ENCODE results near the gene PRDX5.

PRDX5 gene

DNA sequence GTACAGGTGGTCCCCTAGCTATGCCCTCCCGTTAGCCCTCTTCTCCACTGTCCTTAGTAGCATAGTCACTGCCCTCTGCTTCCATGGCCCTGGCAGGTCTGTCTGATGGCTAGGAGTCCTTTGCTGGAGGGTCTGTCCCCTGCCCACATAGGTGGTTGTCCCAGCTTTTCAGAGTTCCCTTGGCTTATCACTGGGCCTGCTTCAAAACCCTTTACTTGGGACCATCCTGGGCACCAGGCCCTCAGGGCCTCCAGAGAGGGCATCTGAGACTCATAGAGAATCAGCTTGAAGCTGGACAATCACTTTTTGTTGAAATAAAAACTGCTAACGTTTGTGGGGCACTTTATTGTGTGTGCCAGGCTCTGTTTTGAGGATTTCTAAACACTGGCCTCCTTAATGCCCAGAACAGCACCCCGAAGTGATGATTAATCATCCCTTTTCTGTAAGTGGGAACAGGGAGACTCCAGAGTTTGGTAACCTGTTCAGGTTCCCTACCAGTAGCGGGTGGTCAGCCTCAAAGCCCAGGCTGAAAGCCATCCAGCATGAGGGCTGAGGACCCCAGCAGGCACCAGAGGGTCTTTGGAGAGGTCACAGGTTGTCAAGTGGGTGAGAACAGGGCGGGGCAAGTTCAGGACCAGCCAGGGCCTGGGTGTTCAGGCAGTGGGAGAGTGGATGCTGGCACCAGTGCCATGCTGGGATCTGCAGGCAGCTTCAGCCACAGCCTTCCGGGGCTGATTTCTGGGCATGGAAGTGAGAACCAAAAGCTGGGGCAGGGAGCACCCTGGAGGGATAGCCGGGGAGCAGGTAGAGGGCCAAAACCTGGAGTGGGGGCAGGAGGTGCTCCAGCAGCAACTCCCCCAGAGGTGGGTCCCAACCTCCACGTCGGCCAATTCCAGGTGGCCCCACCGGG is 27.3 kb upstream of the PRDX5 start:
- peak; percentile 52 to 57 (median 52) for DNase-seq

DNA sequence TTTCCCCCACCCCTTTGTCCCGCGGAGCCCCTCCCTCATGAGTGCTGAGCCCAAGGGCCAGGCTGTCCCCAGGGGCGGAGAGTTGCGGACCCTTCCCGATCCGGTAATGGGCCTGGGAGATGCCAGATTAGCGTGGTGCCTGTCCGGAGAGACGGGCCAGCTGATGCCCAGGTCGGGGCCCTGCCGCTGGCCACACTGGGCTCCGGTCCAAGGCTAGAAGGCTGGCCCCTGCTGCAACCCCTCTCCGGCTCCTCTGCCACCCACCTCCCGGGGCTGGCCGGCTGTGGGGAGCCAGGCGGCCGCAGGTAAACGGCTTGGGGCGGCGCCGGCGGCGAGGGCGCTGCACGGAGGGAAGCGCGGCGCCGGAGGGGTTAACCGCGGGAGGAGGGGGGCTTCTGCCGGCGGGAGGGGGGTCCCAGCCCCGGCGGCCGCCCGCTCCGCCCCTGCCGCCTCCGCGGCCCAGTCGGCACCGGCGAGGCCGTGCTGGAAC is 26.6 kb upstream of the PRDX5 start, which contains the start of gene KCNK4:
KCNK4 (plus strand) TSS at position 41 of the 490 bp plus-strand sequence. CDS start 1,717 bp downstream, outside the sequence.
- no peak for DNase-seq

DNA sequence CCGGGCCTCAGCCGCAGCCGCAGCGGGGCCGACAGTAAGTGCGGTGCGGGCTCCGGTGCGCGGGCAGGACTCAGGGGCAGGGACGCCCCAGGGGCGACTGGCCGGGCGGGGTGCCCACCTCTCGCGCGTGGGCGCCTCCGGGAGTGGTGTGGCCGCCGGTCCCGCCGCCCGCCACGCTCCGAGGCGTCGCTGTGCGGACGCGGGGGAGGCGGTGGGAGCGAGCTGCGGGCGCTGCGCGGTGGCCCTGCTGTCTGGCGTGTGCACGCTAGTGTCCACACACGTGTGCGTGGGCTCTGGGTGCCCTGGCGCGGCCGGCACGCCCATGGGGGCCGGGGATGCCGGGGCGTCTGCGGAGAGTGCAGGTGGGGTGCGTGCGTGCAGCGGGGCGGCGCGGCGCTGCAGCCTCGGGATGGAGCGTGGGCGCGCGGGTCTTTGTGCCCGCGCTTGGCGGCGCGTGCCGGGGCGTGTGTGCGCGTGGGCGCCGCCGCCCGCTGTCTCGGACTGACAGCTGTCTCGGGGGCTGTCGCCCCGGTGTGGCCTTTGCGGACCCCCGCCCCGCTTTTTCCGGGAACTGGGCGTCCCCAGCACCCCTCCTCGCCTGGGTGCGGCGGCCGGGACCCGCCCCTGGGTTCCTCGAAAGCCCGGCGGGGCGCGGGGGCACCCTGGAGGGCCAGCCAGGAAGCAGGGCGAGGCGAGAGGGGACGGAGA is 26.0 kb upstream of the PRDX5 start:
- DNase-seq = no peak

DNA sequence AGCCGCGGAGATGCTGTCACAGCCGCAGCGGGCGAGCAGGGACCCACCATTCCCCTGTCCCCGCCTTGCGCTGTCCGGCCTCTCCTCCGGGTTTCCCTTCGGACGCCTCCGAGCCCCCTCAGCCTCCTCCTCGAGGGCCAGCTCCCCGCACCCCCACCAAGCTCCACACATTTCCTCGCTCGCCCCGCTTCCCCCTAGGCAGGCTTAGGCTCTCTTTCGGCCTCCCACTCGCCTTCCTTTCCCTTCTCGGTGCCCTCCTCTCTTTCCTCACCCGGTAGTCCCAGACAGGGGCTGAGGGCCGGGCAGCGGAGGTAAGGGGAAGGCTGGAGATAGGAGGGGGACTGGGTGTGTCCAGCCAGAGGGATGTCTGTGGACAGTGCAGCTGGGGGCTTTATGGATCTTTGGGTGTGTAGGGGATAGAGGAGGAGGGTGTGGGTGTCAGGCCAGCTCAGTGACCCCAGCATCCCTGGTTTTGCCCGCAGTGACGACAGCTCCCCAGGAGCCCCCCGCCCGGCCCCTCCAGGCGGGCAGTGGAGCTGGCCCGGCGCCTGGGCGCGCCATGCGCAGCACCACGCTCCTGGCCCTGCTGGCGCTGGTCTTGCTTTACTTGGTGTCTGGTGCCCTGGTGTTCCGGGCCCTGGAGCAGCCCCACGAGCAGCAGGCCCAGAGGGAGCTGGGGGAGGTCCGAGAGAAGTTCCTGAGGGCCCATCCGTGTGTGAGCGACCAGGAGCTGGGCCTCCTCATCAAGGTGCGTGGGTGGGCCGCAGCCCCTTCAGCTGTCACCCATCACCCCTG is 25.3 kb upstream of the PRDX5 start:
- DNase-seq = peak; percentile 41 to 63 (median 44)

DNA sequence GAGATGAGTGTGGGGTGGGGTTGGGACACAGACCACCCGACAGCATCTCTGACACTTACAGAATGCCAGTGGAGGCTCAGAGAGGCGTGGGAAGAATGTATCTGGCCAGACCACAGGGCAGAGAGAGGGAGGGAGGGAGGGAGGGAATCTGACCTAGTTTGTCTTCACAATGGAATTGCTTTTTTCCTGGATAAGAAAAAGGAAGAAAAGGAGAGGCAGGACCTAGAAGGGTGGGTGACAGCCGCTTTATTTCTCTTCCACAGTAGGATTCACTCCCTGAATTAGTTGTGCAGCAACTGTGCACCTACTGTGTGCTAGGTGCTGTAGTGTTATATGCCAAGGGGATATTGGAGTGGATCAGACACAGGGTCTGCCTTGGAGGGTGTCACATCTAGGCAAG is 23.1 kb upstream of the PRDX5 start:
- no peak for DNase-seq

DNA sequence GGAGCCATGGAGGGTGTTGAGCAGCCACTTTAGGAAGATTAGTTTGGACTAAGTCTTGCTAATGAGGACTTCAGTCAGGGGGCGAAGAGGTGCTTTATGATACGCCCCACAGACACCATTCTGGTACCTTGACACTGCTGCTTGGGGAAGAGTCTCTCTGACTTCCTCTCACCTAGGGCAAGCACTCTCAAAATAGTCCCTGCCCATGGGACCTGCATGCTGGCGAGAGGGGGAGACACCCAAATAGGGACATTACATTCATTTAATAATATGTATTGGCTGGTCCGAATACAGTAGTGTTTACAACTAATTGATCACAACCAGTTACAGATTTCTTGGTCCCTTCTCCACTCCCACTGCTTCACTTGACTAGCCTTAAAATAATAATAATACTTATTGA is 22.2 kb upstream of the PRDX5 start:
- no peak for DNase-seq

DNA sequence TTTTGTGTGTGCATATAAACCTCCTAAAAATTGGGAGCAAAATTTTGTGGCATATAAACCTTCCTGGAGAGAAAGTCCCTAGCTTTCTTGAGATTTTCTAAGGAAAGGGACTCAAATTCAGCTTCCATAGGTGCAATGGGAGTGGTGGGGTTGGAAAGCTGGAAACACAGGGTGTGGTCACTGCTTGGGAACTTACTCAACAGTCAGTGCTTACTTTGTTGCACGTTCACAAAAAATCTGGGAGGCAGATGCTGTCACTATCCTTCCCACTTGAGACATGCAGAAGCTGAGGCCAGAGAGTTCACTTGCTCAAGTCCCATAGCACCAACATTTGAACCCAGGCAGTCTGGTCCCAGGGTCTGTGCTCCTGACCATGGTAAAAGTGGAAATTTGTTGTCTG is 21.7 kb upstream of the PRDX5 start:
- DNase-seq = no peak

DNA sequence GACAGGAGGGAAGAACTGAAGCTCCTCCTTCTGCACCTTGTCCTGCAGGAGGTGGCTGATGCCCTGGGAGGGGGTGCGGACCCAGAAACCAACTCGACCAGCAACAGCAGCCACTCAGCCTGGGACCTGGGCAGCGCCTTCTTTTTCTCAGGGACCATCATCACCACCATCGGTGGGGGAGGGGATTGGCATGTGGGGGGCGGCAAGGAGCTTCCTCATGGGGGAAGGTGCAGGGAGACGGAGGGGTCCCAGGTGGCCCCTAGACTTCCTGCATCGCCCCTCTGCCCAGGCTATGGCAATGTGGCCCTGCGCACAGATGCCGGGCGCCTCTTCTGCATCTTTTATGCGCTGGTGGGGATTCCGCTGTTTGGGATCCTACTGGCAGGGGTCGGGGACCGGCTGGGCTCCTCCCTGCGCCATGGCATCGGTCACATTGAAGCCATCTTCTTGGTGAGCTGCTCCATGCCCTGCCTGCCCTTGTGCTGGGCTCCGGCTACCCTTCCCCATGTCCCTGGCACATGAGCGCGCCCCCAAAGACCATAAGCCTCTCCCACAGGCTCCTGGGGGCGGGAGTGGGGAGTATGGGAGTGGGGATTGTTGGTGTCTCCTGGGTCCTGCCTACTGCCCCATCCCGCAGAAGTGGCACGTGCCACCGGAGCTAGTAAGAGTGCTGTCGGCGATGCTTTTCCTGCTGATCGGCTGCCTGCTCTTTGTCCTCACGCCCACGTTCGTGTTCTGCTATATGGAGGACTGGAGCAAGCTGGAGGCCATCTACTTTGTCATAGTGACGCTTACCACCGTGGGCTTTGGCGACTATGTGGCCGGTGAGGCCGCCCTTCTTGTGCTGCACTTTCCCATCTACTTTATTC is 20.9 kb upstream of the PRDX5 start:
- DNase-seq = peak; percentile 37 to 51 (median 45)

DNA sequence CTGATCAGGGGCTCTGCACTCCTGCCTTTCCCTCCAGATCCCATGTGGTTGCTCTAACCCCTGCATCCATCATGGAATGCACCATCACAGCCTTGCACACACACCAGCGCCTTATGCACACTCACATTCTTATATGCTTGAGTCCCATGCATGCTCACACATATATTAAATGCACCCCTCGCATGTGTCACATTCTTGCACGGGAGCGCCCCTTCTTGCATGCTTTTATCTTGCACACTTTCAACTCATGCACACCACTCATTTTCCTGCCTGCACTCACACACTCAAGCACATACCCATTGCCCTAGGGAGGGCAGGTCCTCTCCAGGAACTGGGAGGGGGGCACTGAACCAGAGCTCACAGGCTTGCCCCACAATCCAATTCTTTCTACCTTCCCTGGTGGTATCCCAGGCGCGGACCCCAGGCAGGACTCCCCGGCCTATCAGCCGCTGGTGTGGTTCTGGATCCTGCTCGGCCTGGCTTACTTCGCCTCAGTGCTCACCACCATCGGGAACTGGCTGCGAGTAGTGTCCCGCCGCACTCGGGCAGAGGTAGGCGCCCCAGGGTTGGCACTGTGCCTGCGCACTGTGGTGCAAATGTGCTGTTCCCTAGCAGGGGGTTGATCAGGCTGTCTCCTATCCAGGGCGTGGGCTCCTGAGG is 20.1 kb upstream of the PRDX5 start:
- no peak for DNase-seq

DNA sequence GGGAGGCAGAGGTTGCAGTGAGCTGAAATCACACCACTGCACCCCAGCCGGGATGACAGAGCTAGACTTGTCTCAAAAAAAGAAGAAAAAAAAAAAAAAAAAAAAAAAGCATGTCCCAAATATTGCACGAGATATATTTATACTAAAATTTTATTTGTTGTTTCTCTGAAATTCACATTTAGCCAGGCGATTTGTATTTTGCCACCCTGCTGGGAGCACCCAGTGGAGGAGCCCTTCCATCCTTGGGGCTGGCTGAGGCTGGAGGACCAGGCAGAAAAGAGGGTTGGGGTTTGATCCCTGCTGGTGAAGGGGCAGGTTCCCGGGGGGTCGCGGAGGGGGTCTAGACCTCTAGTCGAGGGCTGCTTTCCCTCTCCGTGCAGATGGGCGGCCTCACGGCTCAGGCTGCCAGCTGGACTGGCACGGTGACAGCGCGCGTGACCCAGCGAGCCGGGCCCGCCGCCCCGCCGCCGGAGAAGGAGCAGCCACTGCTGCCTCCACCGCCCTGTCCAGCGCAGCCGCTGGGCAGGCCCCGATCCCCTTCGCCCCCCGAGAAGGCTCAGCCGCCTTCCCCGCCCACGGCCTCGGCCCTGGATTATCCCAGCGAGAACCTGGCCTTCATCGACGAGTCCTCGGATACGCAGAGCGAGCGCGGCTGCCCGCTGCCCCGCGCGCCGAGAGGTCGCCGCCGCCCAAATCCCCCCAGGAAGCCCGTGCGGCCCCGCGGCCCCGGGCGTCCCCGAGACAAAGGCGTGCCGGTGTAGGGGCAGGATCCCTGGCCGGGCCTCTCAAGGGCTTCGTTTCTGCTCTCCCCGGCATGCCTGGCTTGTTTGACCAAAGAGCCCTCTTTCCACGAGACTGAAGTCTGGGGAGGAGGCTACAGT is 18.7 kb upstream of the PRDX5 start:
- peak; percentile 36 to 65 (median 54) for DNase-seq

DNA sequence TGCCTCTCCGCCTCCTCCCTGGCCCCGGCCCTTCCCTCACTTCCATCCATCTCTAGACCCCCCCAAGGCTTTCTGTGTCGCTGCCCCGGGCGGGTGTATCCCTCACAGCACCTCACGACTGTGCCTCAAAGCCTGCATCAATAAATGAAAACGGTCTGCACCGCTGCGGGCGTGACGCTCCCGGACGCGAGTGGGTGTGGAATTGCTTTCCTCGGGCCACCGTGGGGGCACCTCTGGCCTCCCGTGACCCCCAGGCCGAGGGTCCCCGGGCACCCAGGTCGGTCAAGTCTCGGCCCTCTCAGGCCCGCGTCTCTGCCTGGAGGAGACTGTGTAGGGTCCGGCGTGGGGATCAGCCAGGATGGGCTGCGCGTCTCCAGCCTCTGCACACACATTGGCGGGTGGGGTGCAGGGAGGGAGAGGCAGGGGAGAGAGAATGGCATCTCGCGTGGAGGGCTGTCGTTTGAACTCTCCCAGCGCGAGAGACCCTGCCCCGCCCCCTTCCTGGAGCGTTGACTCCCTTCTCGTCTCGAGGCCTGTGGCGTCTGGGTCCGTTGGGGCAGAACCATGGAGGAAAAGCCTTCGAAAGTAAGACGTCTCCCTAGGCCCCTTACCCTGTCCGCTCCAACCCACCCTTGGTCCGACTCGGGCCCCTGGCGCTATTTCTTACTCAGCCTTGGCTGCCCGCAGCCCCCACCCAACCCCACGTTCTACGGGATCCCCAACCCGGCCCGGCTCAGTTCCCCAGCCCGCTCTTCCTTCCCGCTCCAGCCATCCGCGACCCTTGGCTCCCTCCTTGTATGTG is 17.9 kb upstream of the PRDX5 start, which contains the start of gene CATSPERZ:
CATSPERZ (plus strand) TSS at position 512 of the 802 bp plus-strand sequence; CDS start at position 565, 53 bp downstream.
- peak in 1 of 3 donors; percentile 21 for DNase-seq

DNA sequence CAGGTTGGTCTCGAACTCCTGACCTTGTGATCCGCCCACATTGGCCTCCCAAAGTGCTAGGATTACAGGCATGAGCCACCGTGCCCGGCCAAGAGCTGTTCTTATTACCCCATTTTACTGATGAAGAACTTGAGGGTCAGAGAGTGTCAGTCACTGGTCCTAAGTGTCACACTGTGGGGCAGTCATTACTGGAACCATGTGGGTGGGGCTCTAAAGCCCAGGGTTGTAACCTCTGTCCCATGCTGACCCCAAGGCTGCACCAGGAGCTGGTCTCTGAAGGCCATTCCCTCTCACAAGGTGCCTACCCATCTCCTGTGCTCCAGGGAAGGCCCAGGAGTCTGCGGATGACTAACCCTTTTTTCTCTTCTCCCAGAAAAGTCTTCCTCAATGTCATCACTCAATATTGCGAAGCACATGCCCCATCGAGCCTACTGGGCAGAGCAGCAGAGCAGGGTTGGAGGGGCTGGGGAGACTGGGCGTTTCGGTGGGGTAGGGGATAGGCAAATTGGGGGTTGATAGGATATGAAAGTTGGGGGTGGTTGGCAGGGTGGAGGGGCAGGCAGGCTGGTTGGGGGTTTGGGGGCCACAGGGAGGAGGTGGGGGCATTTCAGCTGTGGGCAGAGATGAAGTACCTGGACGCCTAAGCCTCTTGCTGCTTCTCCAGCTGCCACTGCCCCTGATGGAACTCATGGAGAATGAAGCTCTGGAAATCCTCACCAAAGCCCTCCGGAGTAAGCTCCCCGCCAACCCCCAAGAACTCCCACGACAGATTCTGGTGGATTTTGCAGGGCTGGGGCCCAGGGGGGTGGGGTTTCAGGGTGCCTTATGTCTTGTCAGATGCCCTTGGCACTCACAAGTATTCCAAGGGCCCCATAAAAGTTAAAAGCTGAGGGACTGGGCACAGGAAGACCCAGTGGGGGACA is 14.6 kb upstream of the PRDX5 start:
- peak in 1 of 3 donors; percentile 25 for DNase-seq

DNA sequence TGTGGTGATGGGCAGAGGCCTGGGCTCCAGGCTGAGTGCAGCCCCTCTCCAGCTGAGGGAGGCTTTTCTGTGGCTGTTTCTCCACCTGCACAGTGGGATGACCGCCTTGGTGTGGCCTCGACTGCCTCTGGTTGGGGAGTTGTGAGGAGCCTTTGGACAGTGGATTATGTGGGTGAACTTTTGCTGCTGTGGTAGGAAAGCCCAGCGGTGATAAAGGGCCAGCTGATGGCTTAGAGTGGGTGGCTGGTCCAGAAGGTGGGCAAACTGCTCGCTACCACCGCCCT is 13.9 kb upstream of the PRDX5 start:
- DNase-seq = no peak

DNA sequence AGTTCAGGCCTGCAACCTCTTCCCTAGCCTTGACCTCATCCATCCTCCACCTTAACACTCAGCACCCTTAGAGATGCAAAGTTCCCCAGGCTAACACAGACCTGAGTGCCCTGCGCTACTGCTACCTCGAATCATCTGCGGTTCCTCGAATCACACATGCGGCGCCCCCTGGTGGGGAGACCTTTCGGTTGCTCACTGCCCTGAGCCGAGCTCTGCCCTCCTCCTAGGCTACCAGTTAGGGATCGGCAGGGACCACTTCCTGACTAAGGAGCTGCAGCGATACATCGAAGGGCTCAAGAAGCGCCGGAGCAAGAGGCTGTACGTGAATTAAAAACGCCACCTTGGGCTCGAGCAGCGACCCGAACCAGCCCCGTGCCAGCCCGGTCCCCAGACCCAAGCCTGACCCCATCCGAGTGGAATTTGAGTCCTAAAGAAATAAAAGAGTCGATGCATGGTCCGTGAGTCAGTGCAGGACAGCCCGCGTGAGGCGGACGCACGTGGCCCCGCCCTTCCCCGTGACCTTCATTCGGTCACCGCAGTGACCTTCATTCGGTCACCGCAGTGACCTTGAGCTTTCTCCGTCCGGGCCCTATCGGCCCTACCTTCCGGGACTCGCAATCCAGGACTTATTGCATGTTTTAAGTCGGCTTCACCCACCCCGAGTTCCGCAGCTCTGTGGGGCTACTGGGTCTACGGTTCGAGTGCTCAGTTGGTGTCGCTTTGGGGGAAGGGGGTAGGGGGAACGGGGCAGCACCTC is 13.4 kb upstream of the PRDX5 start:
- DNase-seq = peak; percentile 95 to 98 (median 96)

DNA sequence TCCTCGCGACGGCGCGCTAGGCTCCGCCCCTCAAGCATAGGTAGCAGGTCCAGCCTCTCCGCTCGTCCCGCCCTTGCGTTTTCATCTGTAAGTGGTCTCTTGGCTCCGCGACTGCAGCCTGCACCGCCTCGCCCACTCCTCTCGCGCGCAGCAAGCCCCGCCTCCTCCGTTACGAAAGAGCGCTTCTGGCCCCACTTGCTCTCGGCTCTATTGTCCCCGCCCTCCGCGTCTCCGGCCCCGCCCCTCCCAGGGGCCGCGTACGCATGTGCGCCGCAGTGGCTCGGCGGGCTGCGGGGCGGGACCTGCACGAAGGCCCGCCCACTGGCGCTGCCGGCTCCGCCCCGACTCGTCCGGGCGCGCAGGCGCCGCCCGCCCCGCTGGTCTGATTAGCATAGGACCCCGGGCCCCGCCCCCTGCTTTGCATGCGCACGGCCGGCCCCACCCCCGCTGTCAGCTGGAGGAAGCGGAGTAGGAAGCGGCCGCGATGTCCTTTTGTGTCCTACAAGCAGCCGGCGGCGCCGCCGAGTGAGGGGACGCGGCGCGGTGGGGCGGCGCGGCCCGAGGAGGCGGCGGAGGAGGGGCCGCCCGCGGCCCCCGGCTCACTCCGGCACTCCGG is 12.7 kb upstream of the PRDX5 start, which contains the start of gene ESRRA:
ESRRA (plus strand) TSS at position 450 of the 616 bp plus-strand sequence. CDS start 1,656 bp downstream, outside the sequence.
- DNase-seq = peak; percentile 99 to 100 (median 100)

DNA sequence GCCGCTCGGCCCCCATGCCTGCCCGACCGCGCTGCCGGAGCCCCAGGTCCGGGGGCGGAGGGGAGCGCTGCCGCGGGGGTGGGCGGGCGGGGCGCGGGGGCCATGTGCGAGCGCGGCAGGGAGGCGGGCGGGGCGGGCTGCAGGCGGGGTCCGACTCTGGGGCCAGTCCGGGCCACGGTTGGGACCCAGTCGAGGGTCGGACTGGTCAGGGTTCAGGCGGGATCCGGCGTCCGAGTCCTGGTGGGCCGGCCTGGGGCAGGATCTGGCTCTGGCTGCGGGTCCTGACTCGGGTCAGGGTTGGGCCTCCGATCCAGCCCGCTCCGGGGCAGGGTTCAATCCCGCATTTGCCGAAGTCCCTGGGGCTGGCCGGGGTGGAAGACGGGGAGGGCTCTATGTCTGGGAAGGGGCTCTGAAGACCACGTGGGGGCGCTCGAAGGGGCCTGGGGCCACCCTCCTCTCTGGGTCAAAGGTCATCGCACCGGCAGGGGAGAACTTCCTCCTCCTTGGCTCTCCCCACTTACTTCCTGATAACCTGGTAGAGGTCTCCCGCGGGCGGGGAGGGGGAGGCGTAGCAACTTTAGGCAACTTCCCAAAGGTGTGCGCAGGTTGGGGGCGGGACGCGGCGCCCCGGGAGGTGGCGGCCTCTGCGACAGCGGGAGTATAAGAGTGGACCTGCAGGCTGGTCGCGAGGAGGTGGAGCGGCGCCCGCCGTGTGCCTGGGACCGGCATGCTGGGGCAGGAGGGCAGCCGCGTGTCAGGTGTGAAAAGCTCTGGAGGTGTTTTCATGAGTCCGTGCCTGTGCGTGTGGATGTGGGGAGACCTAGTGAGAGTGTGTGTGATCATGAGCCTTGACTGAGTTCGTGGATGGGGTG is 12.0 kb upstream of the PRDX5 start:
- peak; percentile 53 to 64 (median 63) for DNase-seq
